ENCODE measurements around the gene RSPH4A.
"Not testable (repeated sequence)": the region's sequence is repeated elsewhere in the genome, so short reads cannot be mapped to it uniquely, and the experiment has no call there.

The RSPH4A gene

DNA sequence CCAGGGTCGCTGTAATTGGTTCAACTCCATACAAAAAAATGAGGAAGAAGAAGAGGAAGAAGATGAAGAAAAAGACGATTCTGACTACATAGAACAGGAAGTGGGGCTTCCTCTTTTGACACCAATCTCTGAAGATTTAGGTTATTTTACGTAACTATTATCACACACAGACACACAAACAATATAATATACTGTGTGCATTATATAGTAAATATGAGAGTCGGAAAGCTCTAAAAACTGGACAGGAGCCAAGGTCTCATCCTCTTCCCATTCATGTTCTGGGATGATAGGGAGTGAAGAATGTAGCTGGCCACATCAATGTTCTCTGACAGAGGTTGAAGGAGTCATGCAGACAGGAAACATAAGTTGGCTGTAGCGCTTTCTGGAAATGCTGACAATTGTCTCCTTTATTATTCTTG lies 13.3 kb downstream of the RSPH4A start:
- DNase-seq, result no peak

DNA sequence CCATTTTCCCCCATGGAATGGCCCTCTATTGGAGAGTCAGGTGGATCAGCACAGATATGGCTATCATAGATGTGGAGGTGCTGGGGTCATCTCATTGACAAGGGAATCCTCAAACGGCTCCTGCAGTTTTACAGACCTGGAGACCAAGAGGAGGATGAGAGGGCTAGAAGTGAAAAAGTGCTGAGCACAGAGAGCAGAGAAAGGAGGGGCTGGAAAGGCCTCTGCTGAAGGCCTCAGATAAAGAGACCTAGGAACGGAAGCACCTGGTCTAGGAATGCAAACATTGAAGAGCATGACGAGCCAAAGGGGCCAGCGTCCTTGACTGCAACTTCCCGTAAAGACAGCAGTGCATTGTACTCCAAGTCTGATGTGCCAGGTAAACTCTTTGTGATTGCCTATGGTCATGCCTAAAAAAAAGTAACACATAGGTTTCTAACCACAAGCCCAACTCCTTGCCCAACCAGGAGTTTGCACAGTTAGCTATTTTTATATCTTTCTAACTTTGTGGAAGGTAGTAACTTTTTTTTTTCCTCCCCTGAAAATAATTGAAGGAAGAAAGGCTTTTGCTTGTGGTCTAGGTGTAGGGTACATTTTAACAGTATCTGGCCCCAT lies 15.2 kb downstream of the RSPH4A start:
- DNase-seq, result no peak

DNA sequence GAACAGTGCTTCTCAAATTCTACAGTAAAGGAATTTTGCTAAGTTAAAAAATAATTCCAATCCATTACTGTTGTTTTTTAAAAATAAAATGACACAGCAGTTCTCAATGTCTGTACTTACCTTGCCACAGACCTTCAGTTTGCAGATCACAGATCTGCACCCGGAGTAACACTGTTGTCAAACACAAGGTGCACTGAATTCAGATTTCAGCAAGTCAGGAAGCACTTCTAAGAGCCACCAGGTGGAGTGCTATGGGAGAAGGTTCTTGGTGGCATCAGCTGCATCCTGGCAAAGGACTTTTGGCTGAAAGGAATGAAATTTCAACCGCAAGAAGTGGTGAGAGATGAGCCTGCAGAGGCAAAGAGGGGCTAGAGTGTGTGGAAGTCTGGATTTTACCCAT lies 17.4 kb downstream of the RSPH4A start:
- DNase-seq, result no peak

DNA sequence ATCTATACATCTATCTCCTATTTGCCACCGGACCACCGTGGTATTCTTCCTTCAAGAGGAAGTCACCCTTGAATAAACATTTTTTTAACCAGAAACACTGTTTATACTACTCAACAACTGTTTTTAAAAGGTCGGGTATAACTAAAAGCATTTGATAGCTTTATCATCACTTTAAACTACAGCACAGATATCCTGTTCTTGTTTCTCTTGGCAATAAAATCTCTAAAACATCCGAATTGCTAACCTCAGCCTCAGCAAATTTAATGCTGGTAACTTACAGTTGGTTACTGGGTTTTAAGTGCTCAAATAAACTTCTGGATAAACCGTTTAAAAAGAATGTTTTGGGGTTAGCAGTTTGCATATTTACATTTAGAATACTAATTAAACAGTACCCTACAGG lies 31.9 kb downstream of the RSPH4A start:
- peak; percentile 68 for DNase-seq

DNA sequence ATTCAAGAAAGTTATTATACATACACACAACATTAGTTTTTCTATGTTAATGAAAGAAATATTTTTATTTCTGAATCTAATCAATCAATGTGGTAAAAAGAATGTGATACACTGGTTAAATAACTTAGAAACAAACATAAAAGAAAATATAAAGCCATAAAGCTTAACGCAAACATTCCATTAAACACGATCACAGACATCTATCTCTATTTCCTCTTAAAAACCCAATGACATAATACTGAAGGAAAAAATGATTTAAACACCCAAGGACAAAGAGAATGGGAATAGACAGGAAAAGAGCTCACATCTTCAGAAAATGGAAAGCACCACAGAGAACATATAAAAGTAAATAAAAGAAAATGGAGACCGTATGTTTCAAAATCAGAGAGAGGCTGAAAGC lies 32.9 kb downstream of the RSPH4A start:
- peak; percentile 4 for DNase-seq

DNA sequence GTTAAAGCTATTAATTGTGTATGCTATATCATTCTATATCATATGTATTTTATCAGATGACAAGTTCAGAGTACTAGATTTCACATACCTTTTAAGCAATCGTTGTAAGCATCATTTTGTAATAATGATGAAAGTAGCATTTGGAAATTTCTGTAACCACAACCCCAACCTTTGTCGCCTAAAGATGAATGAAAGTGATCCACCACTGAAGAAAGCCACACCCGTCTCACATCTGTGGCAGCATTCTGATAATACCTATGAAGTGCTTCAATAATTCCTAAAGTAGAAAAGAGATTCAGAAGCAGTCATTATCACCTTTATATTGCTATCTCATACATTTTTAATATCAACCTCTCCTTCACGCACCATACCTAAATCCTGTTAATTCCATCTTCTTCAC lies 35.6 kb downstream of the RSPH4A start:
- DNase-seq, result no peak

DNA sequence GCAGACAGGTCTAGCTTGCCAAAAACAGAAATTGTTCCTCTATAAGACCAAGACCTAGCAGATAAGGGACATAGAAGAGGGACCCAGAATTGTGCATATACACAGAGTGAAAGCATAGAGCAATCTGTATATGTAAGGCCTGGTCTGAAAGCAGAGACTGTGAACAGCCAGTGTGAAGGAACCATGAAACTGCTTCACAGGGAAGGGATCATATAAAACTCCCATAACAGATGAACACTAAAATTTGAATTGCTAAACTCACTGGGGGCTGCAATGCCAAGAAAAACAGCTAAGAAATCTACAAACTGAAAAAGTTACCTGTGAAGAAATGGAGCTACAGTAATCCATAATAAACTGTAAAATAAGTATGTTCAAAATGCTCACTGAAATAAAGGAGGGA lies 45.3 kb downstream of the RSPH4A start:
- no peak for DNase-seq

DNA sequence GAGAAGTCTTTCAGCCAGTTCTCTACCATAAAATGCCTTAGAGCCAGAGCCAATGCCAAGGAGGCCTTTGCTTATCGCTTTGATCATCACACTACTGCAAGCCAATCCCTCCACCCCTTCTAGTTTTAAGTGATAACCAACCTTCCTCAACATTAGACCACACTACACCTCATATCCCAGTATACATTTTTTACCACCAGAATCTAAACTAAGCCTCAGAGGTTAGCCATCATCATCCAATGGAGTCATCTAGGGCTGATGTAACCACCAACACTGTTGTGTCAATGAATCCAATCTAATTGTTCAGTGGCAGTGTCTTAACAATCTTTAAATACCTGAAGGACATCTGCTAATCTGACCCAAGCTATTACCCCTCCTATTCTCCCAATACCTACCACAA lies 45.9 kb downstream of the RSPH4A start:
- DNase-seq, result no peak

DNA sequence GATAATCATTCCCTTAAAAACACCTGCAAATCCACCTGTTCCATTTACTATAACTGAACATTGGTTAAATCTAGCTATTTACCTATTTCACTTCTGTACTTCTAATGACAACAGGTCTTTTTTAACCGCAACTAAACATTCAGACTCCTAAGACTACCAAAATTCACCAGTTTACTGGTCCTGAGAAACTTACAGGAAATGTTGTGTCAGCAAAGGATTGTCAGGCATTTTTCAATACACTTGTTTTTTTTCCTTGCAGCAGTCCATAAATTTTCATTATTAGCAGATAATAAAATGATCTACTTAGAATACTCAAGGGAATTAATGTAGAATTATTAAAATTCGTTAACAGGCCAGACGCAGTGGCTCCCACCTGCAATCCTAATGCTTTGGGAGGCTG lies 47.0 kb downstream of the RSPH4A start:
- DNase-seq, result no peak

DNA sequence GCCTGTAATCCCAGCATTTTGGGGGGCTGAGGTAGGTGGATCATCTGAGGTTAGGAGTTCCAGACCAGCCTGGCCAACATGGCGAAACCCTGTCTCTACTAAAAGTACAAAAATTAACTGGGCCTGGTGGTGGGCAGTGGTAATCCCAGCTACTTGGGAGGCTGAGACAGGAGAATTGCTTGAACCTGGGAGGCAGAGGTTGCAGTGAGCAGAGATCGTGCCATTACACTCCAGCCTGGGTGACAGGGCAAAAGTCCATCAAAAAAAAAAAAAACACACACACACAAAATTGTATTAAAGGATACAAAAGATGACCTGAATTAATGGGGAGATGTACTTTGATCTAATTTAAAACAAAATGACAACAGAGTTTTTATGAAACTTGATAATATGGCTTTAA lies 47.9 kb downstream of the RSPH4A start:
- DNase-seq, result not testable (repeated sequence)

DNA sequence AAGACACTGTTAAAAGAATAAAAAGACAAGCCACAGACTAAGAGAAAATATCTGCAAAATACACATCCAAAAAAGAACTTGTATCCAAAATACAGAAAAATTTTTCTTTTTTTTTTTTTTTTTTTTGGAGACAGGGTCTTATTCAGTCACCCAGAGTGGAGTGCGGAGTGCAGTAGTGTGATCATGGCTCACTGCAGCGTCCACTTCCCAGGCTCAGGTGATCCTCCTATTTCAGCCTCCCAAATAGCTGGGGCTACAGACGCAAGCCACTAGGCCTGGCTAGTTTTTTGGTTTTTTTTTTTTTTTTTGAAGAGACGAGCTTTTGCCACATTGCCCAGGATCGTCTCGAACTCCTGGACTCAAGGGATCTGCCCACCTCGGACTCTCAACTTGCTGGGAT lies 49.2 kb downstream of the RSPH4A start:
- DNase-seq, result no peak

DNA sequence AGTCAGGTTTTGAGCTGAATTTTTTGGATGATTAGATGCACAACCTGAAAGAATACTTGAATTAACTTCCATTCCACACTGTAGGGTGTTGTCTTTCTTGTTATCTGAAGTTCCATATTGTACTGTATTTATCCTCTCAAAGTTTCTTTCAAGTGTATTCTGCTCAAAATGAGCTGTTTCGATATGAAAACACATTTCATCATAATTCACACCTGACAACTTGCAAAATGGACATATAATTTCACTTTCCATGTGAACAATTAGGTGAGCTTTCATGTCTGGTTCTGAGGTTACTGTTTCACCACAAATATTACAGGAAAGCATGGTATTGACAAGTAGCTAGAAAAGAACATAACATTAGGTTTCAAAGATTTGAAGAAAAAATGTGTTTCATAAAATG lies 50.6 kb downstream of the RSPH4A start:
- no peak for DNase-seq

DNA sequence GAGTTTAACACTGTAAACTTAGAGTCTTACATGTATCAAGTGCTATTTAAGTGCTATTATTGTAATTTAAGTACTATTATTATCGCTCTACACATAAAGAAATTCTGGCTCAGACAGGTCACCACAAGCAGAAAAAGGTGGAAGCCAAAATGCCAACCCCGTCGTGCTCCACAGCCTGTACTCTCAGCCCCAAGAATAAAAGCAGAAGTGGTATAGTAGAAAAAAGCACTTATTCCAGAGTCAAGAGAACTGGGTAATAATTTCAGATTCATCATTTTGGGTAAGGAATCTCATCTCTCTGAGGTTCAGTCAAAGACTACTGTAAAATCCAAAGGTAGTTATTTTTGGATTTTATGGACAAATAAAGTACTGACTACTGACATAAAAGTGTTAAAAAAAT lies 51.3 kb downstream of the RSPH4A start:
- DNase-seq, result no peak

DNA sequence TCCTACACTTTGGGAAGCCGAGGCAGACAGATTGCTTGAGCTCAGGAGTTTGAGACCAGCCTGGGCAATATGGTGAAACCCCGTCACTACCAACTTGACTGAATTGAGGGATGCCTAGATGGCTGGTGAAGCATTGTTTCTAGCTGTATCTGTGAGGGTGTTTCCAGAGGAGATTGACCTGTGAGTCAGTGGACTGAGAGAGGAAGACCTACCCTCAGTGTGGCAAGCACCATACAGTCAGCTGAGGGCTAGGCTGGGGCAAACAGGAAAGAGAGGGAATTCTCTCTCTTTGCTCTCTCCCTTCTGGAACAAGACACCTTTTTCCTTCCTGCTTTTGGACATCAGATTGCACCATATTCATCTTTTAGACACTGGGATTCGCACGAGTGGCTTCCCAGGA lies 56.0 kb downstream of the RSPH4A start:
- no peak for DNase-seq

DNA sequence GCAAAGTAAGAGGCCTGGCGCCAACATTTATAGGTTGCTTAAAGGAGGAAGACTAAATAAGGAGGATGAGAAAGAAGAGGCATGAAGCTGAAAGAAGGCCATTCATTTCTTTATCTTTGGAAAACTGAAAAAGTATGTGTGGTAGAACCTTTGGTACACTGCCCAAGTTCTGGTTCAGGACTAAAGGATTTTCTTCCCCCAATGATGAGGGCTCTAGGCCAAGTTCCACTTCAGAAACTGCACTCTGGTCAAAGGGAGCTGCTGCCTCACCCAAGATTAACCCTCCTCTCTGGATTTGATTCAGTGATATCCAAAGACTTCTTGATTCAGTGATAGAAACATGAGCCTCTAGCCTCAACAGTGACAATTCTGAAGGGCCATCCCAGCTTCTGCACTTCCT lies 59.7 kb downstream of the RSPH4A start:
- DNase-seq, result no peak

DNA sequence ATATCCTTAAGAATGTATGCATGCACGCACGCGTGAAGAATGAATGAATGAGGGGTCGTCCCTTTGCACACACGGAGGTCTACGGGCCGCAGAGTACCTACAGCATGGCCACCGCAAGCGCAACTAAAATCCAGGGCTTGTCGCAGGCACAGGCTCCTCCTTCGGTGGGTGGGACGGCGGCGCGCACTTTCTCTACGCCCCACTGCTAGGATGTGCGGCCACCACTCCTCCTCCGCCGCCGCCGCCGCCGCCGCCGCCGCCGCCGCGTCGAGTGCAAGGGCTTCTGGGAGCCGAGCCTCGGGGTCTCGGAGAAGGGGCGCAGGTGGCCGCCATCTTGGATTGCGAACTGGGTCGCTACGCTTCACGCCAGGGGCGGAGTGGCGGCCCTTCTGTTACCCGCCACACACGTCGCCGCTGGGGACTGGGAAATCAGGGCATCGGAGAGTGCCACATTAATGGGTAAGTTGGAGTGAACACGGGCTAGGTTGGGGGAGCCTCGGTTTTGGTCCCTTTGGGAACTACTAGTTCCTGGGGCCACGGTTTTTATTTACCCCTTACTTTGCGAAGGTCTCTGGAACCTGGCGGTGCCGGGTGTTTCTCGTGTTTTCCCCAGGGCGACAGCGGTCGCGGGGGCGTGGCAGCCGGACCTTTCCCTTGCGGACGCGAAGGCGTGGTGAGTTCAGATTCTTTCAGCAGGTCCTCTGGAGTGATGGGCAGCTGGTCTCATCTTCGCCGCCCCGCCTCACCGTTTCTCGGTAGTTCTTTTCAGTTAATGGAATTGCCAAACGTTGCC lies 64.8 kb downstream of the RSPH4A start, which contains the start of gene KPNA5:
Gene KPNA5 (plus strand): TSS at position 332 of the 793 bp plus-strand sequence. CDS start 124 bp downstream, at position 456.
- DNase-seq, result peak; percentile 92

DNA sequence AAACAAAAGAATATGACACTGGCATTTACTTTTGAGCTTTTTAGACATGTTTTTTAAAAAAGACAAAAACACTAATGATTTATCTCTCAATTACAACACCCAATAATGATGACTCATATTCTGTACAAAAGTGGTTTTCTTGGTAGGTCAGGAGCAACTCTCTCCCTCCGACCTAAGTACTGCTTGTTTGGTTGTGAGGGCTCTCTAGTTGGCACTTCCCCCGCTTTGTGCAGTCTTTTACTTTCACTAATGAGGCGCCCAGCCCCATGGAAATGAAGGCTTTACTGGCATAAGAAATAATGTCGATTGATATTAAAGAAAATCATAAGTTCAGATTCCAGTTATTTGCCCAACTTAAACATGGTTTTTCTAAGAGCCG lies 66.0 kb downstream of the RSPH4A start:
- DNase-seq, result no peak
